ENCODE results near the gene MEIKIN.

The MEIKIN gene, protein sequence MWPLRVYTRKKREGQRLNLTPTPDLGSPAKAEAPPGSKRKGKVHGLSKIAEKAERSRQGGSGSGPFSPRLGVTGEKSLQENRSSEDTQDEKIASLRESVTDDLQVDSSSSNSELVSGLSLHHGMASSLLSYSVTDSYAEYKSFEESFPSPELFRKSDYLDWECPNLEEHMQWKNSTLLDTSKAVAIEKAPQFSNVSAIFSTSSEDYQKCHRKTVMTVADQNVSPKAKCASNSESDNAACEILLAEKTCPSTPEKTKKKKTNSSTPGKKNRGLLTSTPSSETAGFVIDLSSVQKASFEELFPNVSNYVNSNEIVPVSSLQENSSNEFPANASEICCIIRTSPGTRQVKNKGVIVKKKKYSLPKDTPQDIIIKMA

GRCh38 chr5:131945551-131946168 lies at the start of gene MEIKIN:
Gene MEIKIN (minus strand): TSS chr5:131945663. CDS start chr5:131945505, 158 bp downstream.
- no peak for DNase-seq

- DNase-seq, result no peak
Observed at GRCh38 chr5:131994533-131995226, 49.2 kb upstream of the MEIKIN start.

DNA sequence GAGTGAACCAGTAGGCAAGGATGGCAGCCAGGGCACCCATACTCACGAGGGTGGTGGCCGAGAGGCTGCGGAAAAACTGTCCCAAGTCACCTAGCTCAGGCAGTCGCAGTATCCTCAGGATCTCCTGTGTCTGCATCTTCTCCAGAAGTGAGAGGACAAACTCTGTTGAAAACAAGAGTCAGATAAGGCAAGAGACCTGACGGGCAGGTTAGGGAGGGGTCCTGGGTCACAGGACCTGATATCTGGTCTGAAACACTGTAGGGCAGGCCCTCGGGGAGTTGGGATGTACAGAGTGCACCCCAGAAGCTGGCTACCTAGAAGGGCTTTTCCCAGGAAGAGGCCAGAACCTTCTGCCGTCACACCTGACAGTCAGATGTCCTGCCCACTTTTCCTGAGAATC lies 48.6 kb upstream of the MEIKIN start:
- DNase-seq, result no peak

DNA sequence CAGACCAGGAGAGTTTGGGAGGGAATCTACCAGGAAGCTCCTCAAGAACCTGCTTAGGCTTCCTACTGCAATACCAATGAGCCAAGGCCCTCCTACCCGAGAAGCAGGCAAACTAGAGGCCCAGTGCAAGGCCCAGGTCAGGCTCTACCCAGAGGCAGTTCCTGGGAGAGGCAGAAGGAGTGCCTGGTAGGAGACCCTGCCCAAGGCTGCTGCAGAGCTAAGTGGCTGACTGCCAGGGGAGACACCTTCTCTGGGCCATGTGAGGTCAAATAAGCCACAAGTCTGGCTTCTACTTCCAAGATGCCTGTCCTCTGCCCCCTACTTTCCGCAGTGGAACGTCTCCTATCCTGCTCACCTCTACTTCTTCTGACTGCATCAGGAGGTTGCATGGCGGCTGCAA lies 48.2 kb upstream of the MEIKIN start:
- no peak for DNase-seq

- DNase-seq, result no peak
Observed at GRCh38 chr5:131992370-131992769, 46.9 kb upstream of the MEIKIN start.

GRCh38 chr5:131991593-131992324 lies 46.3 kb upstream of the MEIKIN start:
- no peak for DNase-seq

- DNase-seq, result no peak
Observed at GRCh38 chr5:131990716-131991115, 45.3 kb upstream of the MEIKIN start.

DNA sequence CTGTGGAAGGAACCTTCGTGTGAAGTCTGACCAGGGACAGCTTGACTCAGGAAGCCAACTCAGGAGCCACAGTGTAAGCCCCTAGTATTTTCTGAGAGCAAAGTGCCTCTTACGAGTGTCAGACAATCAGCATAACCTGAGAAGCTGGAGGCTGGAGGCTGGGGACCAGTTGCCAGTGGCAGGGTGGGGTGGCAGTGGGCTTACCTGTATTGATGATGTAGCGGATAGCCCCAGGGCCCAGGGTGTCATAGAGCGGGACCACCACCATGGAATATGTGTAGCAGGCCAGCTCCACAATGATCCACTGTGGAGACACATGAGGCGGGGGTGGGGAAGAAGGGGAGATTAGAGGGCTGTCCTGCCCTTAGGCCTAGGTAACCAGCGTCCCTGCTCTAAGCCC lies 43.1 kb upstream of the MEIKIN start:
- no peak for DNase-seq

GRCh38 chr5:131987251-131987650 lies 41.8 kb upstream of the MEIKIN start:
- no peak for DNase-seq

DNA sequence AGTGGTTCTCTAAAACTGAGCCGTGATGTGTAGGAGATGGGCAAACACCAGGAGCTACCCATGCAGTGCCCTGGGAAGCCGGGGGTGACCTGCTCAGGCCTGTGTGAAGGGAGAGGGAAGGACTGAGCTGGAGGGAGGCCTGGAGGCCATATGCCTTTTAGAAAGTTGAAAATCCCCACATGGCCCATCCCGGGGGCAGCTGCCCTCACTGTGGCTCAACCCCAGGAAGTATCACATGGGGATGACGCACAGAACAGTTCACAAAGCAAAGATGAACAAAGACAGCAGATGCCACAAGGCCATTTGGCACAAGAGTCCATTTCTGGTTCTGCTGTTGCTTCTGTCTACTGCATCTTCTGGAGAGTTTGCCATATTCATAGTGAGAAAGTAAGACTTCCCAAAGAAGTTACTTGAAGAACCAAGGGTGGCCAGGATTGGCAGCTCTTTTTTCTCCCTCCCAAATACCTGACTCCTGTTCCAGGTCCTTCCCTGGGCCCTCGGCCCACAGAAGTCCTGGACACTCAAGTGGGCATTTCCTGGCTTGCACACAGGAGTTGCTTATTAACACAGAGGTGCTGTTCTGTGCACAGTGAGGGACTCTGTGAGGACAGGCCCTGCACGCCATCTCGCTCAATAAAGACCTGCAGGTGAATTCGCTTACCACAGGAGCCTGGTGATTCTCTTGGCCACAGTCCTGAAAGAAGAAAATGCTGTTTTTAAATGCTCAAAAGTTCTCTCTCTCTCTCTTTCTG lies 40.9 kb upstream of the MEIKIN start:
- no peak for DNase-seq

GRCh38 chr5:131984956-131985665 lies 39.6 kb upstream of the MEIKIN start:
- no peak for DNase-seq

GRCh38 chr5:131983244-131983771 lies 37.8 kb upstream of the MEIKIN start:
- peak; percentile 44 for DNase-seq

GRCh38 chr5:131981516-131981915 lies 36.1 kb upstream of the MEIKIN start:
- no peak for DNase-seq

GRCh38 chr5:131980696-131981095 lies 35.2 kb upstream of the MEIKIN start:
- no peak for DNase-seq

DNA sequence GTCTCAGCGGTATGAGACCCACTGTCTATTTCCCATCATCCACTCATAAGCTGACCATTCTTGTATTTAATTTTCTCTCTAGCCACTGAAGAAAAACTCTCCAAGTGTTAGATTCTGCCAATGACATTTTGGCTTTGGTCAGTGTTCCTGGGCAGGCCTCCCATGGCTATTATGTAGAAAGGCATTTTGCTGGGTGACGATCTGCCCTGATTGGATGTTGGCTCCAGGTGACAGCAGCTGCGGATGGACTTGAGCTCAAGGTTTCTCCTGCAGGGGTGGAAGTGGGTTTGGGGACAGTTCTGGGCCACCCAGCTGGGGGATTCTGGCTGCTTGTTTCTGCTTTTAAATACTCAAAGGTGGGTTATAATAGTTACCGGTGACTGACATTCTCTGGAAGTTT lies 34.4 kb upstream of the MEIKIN start:
- no peak for DNase-seq

DNA sequence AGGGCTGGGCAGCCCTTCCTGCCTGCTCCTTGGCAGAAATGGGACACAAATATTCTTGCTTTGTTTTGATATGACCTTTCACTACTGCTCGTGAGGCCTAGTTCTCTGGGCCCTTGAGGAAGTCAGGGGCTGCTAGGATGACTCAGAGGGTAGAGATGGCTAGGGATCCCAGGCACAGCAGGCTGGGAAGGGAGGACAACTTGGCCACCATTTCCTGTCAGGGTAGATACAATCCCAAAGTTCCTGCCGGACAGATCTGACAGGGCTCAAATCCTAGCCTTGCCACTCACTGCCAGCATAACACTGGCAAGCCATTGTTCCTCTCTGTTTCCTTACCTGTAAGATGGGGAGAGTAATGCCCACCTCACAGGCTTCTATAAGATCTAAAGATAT lies 31.7 kb upstream of the MEIKIN start:
- DNase-seq, result no peak

DNA sequence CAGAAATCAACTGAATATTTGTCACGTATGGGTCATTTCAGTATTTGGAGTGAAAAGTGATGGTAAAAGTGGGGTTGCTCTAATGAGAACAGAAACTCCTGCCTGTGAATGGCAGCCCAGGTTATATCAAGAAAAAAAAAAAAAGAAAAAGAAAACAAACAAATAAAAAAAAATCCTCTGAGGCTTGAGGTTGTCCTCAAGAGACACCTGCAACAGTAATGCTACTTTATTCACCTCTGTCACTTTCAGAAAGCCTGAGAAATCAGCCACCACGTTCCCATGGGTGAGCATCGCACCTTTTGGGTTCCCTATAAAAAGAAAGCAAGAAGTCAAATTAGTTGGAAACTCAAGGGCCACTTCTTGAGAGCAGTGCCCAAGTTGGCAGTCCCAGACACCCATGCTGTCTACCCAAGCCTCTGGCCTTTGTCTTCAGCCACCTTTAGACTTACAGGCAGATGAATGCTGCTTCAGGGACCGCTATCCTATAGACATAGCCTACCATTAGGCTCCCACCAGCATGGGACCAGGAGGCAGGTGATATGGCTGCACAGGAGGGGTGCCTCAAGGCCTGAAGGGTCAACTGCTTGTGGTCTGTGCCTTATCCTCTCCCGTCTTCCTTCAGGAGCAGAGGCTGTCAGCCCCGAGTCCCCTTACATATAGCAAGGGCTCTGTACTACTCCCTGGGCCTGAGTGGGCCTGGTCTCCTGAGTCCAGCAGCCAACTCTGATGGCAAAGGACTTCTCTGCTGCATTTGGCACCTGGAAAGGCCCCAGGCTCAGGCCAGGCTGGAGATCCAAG lies 31.1 kb upstream of the MEIKIN start:
- DNase-seq, result no peak

GRCh38 chr5:131974956-131975726 lies 29.7 kb upstream of the MEIKIN start:
- no peak for DNase-seq

GRCh38 chr5:131974622-131974955 lies 29.1 kb upstream of the MEIKIN start:
- no peak for DNase-seq

DNA sequence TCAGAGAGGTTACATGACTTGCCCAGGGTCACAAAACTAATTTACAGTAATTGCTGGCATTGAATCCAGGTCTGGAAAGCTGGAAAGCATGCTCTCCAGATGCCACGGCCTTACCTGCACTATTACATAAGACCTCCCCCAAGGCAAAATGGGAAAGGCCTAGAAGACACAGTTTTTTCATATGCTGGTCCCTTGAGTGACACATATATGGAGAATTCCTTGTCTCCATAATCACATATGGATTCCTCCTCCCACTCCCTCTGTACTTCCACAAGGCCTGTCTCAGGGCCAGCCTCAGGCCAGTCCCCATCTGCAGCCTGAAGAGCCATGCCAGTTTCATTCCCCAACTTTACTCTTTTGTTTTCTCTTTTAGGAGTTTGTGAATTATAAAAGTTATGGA lies 28.6 kb upstream of the MEIKIN start:
- DNase-seq, result no peak

Data from NCI-H446 treated with DMSO at 0.1 percent for 48 hours (cell line).